GM18907 (cell line): ENCODE data around the gene POLR2H.

Source experiments
- ATAC-seq: cut with Tn5 transposase; IDR thresholded peaks from one replicate; pipeline ENCODE4 v1.9.1; 2021; ENCODE audit warnings: mild to moderate bottlenecking, moderate library complexity; ENCODE audit not compliant: unreplicated experiment

POLR2H gene

GRCh38 chr3:184384856-184385422 is 23.4 kb downstream of the POLR2H start:
- no peak for ATAC-seq

GRCh38 chr3:184386047-184386806 is 24.7 kb downstream of the POLR2H start:
- no peak for ATAC-seq

DNA sequence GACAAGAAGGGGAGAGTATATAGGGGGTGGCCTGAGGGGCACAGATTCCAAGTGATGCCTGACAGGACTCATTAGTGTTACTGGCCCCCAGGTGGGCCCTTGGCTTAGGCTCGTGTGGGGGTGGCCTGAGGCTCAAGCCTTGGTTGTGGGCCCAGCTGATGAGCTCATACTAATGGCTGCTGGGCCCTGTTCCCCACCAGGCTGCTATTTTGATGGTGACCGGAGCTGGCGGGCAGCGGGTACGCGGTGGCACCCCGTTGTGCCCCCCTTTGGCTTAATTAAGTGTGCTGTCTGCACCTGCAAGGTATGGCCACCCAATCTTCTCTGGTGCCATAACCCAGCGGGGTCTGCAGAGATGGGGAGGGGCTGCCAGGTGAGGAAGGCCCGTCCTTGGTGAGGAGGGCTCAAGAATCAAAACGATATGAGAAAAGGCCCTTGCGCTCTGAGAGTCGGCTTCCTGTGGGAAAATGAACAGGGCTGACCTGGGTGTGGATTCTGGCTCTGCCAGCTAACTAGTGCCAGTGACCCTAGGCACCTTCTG is 25.7 kb downstream of the POLR2H start:
- no peak for ATAC-seq

GRCh38 chr3:184388164-184388935 is 26.8 kb downstream of the POLR2H start:
- no peak for ATAC-seq

- no peak for ATAC-seq
These were observed 27.4 kb downstream of the POLR2H start for GRCh38 chr3:184388936-184389230.

DNA sequence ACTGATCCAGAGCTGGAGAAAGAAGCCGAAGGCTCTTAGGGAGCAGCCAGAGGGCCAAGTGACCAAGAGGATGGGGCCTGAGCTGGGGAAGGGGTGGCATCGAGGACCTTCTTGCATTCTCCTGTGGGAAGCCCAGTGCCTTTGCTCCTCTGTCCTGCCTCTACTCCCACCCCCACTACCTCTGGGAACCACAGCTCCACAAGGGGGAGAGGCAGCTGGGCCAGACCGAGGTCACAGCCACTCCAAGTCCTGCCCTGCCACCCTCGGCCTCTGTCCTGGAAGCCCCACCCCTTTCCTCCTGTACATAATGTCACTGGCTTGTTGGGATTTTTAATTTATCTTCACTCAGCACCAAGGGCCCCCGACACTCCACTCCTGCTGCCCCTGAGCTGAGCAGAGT is 27.9 kb downstream of the POLR2H start:
- ATAC-seq = no peak

GRCh38 chr3:184389935-184390528 is 28.5 kb downstream of the POLR2H start:
- ATAC-seq = no peak

- no peak for ATAC-seq
These were observed 29.8 kb downstream of the POLR2H start for GRCh38 chr3:184391266-184391665.

DNA sequence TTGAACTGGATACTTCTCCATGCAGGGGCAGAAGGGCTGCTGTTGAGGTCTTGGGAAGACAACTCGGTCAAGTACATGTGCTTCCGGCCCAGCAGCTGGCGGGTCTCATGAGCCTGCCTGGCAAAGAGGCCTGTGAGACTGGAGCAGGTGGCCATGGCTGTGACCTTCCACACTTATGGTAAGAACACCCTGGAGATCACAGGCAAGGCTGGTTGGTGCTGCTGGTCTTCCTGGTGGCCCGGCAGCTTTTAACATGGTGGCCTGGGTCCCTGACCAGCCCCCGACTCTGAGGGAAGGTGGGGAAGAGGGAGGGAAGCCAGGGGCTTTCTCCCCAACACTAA is 33.8 kb downstream of the POLR2H start:
- ATAC-seq = no peak

- no peak for ATAC-seq
These were observed 37.9 kb downstream of the POLR2H start for GRCh38 chr3:184399410-184399809.

DNA sequence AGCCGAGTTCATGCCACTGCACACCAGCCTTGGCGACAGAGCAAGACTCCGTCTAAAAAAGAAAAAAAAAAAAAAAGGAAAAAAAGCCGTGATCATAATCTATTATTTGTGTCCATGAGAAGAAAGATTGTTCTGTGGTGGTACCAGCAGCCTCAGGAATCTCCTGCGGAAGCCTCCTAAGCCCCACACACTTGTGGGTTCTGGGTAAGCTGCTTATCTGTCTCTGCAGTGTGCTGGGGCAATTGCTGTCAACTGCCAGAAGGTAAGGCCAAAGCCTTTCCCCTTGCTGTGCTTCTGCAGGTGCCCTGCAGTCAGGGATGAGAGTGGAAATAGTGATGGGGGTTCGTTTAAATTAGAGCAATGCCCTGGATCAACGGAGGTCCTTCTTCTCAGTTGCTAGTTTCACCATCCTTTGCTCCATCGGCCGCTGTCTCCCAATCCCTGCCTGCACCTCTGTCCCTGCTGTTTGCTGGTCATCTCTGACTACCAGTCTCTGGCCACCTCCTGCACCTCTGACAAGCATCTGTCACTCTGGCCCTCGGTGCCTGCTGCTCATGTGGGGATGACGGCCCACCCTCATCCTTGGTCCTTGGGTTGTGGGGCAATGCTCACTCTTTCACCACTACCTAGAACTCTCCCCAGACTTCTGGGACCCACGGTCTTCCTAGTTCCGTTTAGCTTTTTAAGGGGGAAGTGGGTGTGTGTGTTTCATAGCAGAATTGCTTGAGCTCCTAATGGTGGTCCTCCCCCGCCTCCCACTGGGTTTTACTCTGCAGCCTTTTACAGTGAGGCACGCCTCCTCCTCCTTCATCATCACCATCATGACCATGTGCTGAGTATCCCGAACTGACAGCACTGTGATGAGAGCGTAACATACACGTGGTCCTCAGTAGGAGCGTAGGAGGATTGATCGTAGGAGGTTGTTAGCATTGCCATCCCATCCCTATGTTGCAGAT is 43.8 kb downstream of the POLR2H start:
- no peak for ATAC-seq

- ATAC-seq = no peak
These were observed 47.9 kb downstream of the POLR2H start for GRCh38 chr3:184409331-184409926.

- no peak for ATAC-seq
These were observed 48.5 kb downstream of the POLR2H start for GRCh38 chr3:184409946-184410500.

- ATAC-seq = no peak
These were observed 53.1 kb downstream of the POLR2H start for GRCh38 chr3:184414418-184415202.

DNA sequence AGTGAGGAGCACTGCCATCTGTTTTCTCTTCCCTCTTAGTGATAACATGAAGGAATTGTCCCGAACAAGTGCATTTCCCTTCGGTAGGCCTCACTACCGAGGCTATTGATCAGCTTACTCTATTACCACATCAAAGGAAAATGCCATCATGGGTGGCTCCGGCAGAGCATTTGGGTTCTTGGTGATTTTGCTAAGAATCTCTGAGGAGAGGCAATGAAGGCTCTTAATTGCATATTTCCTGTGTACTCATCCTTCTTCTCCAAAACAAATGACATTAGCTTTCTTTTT is 53.6 kb downstream of the POLR2H start:
- ATAC-seq = no peak

GRCh38 chr3:184417619-184418327 is 56.3 kb downstream of the POLR2H start:
- ATAC-seq = peak; percentile 90
